HL-60 (cell line): ENCODE results near the gene PTX3.

Source experiments
- DNase-seq, 2 experiments: peaks; one replicate each; pipeline ENCODE4 v3.0.0-alpha.2; 2010 to 2020; ENCODE audit warnings: low read depth in 1 of 2, low spot score in 1 of 2
- H3K27ac ChIP-seq: fragments of 250-450 bp; sonication (Bioruptor Pico); replicated peaks from 2 replicates; pipeline ENCODE4 v1.5.1; 2020; ENCODE audit warnings: mild to moderate bottlenecking, moderate library complexity
- H3K27me3 ChIP-seq: fragments of 250-450 bp; sonication (Bioruptor Pico); 2 replicates; pipeline ENCODE4 v1.5.1; 2021; ENCODE audit warnings: mild to moderate bottlenecking, moderate library complexity; ENCODE audit not compliant: insufficient read depth, poor library complexity, severe bottlenecking
- H3K4me3 ChIP-seq: replicated peaks from 2 replicates; pipeline ENCODE4 v1.5.1; 2011; ENCODE audit warnings: mild to moderate bottlenecking, control low read depth, low read length; ENCODE audit not compliant: insufficient read depth
- CTCF ChIP-seq: IDR thresholded peaks from one replicate; pipeline ENCODE4 v1.5.1; 2011; ENCODE audit warnings: low read length, control low read depth, inconsistent platforms; ENCODE audit not compliant: insufficient read depth
- GABPA ChIP-seq: IDR thresholded peaks from 2 replicates; pipeline ENCODE4 v1.6.1; 2012; ENCODE audit warnings: low read depth
- POLR2AphosphoS5 ChIP-seq: IDR thresholded peaks from 2 replicates; pipeline ENCODE4 v1.6.1; 2012; ENCODE audit warnings: low read depth
- REST ChIP-seq: IDR thresholded peaks from 2 replicates; pipeline ENCODE4 v1.6.1; 2012; ENCODE audit warnings: low read depth; ENCODE audit not compliant: insufficient replicate concordance
- SPI1 ChIP-seq: IDR thresholded peaks from 2 replicates; pipeline ENCODE4 v1.6.1; 2012; ENCODE audit warnings: low read depth, mild to moderate bottlenecking, borderline replicate concordance

PTX3 gene

GRCh38 chr3:157417247-157417646 is 19.4 kb upstream of the PTX3 start:
- no peak for TF ChIP-seq CTCF
- H3K27ac ChIP-seq: no peak overlapping the region
- no peak overlapping the region for H3K4me3 ChIP-seq

GRCh38 chr3:157418104-157418503 is 18.5 kb upstream of the PTX3 start:
- TF ChIP-seq REST (no peak), POLR2AphosphoS5 (no peak), CTCF (no peak), GABPA (no peak), SPI1 (no peak)
- no peak for DNase-seq

More at GRCh38 chr3:157417247-157417646, 19.4 kb upstream of the PTX3 start:
- H3K27me3 ChIP-seq: no peaks in the 10 kb centered on the region
- no peak for DNase-seq

GRCh38 chr3:157420606-157421130 is 16.0 kb upstream of the PTX3 start:
- no peaks in the 10 kb centered on the region for H3K27me3 ChIP-seq
- H3K27ac ChIP-seq: no peak overlapping the region
- H3K4me3 ChIP-seq: no peak overlapping the region
- TF ChIP-seq SPI1 (no peak), POLR2AphosphoS5 (no peak), CTCF (no peak), REST (no peak), GABPA (no peak)
- no peak for DNase-seq

More at GRCh38 chr3:157418104-157418503, 18.5 kb upstream of the PTX3 start:
- Histone ChIP-seq H3K4me3 (no peak overlapping the region), H3K27me3 (no peaks in the 10 kb centered on the region), H3K27ac (no peak overlapping the region)

- Histone ChIP-seq H3K27ac (no peak overlapping the region), H3K4me3 (no peak overlapping the region), H3K27me3 (no peaks in the 10 kb centered on the region)
- no peak for DNase-seq
- TF ChIP-seq CTCF (no peak), REST (no peak), GABPA (no peak), SPI1 (no peak), POLR2AphosphoS5 (no peak)
Observed at GRCh38 chr3:157423337-157423736, 13.3 kb upstream of the PTX3 start.
